Trophoblast cell (in vitro differentiated cells and primary cell): ENCODE measurements around the gene TBC1D30.

ENCODE experiments used
- DNase-seq, 2 donors: peaks; one replicate each; pipeline ENCODE4 v3.0.0-alpha.2; 2016
- H2AFZ ChIP-seq: 2 replicates; pipeline ENCODE4 v1.6.1; 2013; ENCODE audit warnings: low read length, moderate library complexity, mild to moderate bottlenecking; ENCODE audit not compliant: insufficient read depth, poor library complexity
- H2AK5ac ChIP-seq: 2 replicates; pipeline ENCODE4 v1.6.1; 2013; ENCODE audit warnings: mild to moderate bottlenecking, low read length
- H2BK120ac ChIP-seq: 2 replicates; pipeline ENCODE4 v1.6.1; 2013; ENCODE audit warnings: low read length, mild to moderate bottlenecking, moderate library complexity; ENCODE audit not compliant: insufficient read depth, poor library complexity
- H2BK12ac ChIP-seq: 2 replicates; pipeline ENCODE4 v1.6.1; 2013; ENCODE audit warnings: mild to moderate bottlenecking, low read length, moderate library complexity
- H2BK5ac ChIP-seq: 2 replicates; pipeline ENCODE4 v1.6.1; 2013; ENCODE audit warnings: low read length, low read depth, moderate library complexity, mild to moderate bottlenecking; ENCODE audit not compliant: poor library complexity
- H3K14ac ChIP-seq: 2 replicates; pipeline ENCODE4 v1.6.1; 2013; ENCODE audit warnings: mild to moderate bottlenecking, low read length
- H3K18ac ChIP-seq: 2 replicates; pipeline ENCODE4 v1.6.1; 2013; ENCODE audit warnings: mild to moderate bottlenecking, low read length
- H3K23ac ChIP-seq: 2 replicates; pipeline ENCODE4 v1.6.1; 2013; ENCODE audit warnings: low read length
- H3K27ac ChIP-seq: 2 replicates; pipeline ENCODE4 v1.5.1; 2013; ENCODE audit warnings: low read depth, mild to moderate bottlenecking, inconsistent platforms, low read length, moderate library complexity
- H3K27me3 ChIP-seq: 2 replicates; pipeline ENCODE4 v1.6.1; 2013; ENCODE audit warnings: inconsistent platforms, mild to moderate bottlenecking, low read length, moderate library complexity; ENCODE audit not compliant: insufficient read depth
- H3K36me3 ChIP-seq, 2 experiments: 1 replicate in 1 of 2; 2 replicates in 1 of 2; pipeline ENCODE4 v1.6.1; 2013; ENCODE audit warnings: low read length in 2 of 2, mild to moderate bottlenecking in 2 of 2, moderate library complexity in 1 of 2; ENCODE audit not compliant: insufficient read depth in 2 of 2, control insufficient read depth in 1 of 2
- H3K4ac ChIP-seq: 2 replicates; pipeline ENCODE4 v1.6.1; 2013; ENCODE audit warnings: low read depth, mild to moderate bottlenecking, low read length, moderate library complexity
- H3K4me1 ChIP-seq, 2 experiments: 1 replicate in 1 of 2; 2 replicates in 1 of 2; pipeline ENCODE4 v1.6.1; 2013; ENCODE audit warnings: low read length in 2 of 2, mild to moderate bottlenecking in 2 of 2, moderate library complexity in 1 of 2; ENCODE audit not compliant: insufficient read depth in 2 of 2, control insufficient read depth in 1 of 2
- H3K4me2 ChIP-seq: 2 replicates; pipeline ENCODE4 v1.6.1; 2013; ENCODE audit warnings: inconsistent platforms, mild to moderate bottlenecking, low read length, moderate library complexity
- H3K4me3 ChIP-seq: 2 replicates; pipeline ENCODE4 v1.5.1; 2013; ENCODE audit warnings: mild to moderate bottlenecking, low read depth, low read length, inconsistent platforms
- H3K79me1 ChIP-seq: one replicate; pipeline ENCODE4 v1.6.1; 2013; ENCODE audit warnings: low read length
- H3K79me2 ChIP-seq: 2 replicates; pipeline ENCODE4 v1.6.1; 2013; ENCODE audit warnings: low read length, mild to moderate bottlenecking; ENCODE audit not compliant: control insufficient read depth, insufficient read depth, poor library complexity
- H3K9ac ChIP-seq: 2 replicates; pipeline ENCODE4 v1.6.1; 2013; ENCODE audit warnings: mild to moderate bottlenecking, low read length
- H3K9me3 ChIP-seq: 2 replicates; pipeline ENCODE4 v1.6.1; 2013; ENCODE audit warnings: low read depth, mild to moderate bottlenecking, control low read depth, inconsistent platforms, low read length; ENCODE audit not compliant: insufficient read depth
- H4K12ac ChIP-seq: 2 replicates; pipeline ENCODE4 v1.6.1; 2013; ENCODE audit warnings: low read depth, mild to moderate bottlenecking, low read length, moderate library complexity
- H4K8ac ChIP-seq: 2 replicates; pipeline ENCODE4 v1.6.1; 2013; ENCODE audit warnings: low read depth, mild to moderate bottlenecking, low read length, moderate library complexity
- H4K91ac ChIP-seq: one replicate; pipeline ENCODE4 v1.6.1; 2013; ENCODE audit warnings: low read depth, mild to moderate bottlenecking, low read length, moderate library complexity
- WGBS: extraction: QIAGEN DNeasy Blood & Tissue Kit; methylation state at CpG from one replicate; pipeline ENCODE4 v1.1.7; 2013; ENCODE audit warnings: missing lambda C conversion rate; ENCODE audit not compliant: insufficient read length, insufficient coverage; ENCODE audit errors: extremely low coverage; 5-methylcytosine and 5-hydroxymethylcytosine counted together

The TBC1D30 gene

DNA sequence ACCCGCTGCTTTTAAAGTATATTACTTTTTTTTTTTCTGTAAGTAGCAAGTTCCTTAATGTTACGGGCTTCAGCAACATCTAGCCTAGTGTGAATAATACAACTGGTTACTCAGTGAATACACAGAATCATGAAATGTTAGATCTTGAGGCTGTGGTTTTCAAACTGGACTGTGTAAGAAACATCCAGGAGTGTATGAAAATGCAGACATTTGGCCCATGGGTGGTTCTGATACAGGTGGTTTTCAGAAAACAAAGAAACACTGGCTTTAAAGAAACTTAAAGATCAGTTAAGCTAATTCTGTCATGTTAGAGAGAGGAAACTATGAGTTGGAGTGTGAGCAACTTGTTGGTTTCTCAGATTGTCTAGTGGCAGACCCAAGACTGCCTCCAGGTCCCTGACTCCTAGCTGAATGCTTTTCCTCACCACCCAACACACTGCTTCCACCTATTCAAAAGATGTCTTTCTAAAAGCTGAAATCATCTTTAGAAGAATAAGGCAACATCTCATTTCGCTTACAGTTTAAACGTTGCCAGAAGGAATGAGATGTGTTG lies 36.1 kb downstream of the TBC1D30 start:
- Histone ChIP-seq H2BK12ac (no peak overlapping the region), H3K4me1 (no peaks in the 10 kb centered on the region), H3K14ac (no peak overlapping the region), H4K12ac (no peak overlapping the region), H3K9ac (no peak overlapping the region), H2BK5ac (no peak overlapping the region), H3K18ac (no peak overlapping the region), H3K79me2 (no peaks in the 10 kb centered on the region), H4K8ac (no peak overlapping the region), H2BK120ac (no peak overlapping the region), H2AFZ (no peak overlapping the region), H3K4ac (no peak overlapping the region), H2AK5ac (no peak overlapping the region), H3K23ac (no peak overlapping the region), H3K79me1 (no peaks in the 10 kb centered on the region), H3K27ac (no peak overlapping the region), H3K9me3 (no peaks in the 10 kb centered on the region), H4K91ac (no peak overlapping the region), H3K36me3 (no peaks in the 10 kb centered on the region), H3K4me3 (no peak overlapping the region), H3K27me3 (no peaks in the 10 kb centered on the region), H3K4me2 (no peak overlapping the region)
- no peak for DNase-seq
- whole genome bisulfite sequencing = no CpG with 5 or more reads among the region's 4 CpGs

GRCh38 chr12:64864319-64864718 lies 39.9 kb downstream of the TBC1D30 start:
- Histone ChIP-seq H3K18ac (no peak overlapping the region), H3K27ac (no peak overlapping the region), H2BK12ac (no peak overlapping the region), H3K4ac (no peak overlapping the region), H3K27me3 (no peaks in the 10 kb centered on the region), H3K9me3 (no peaks in the 10 kb centered on the region), H3K14ac (no peak overlapping the region), H3K4me2 (no peak overlapping the region), H4K91ac (no peak overlapping the region), H3K4me1 (no peaks in the 10 kb centered on the region), H2BK5ac (no peak overlapping the region), H2BK120ac (no peak overlapping the region), H3K79me1 (no peaks in the 10 kb centered on the region), H4K8ac (no peak overlapping the region), H3K36me3 (no peaks in the 10 kb centered on the region), H2AFZ (no peak overlapping the region), H4K12ac (no peak overlapping the region), H3K9ac (no peak overlapping the region), H3K79me2 (no peaks in the 10 kb centered on the region), H2AK5ac (no peak overlapping the region), H3K23ac (no peak overlapping the region), H3K4me3 (no peak overlapping the region)
- no peak for DNase-seq
- no CpG with 5 or more reads among the region's 5 CpGs for WGBS

GRCh38 chr12:64875186-64875585 lies 50.7 kb downstream of the TBC1D30 start:
- Histone ChIP-seq H3K9me3 (no peaks in the 10 kb centered on the region), H3K79me1 (no peaks in the 10 kb centered on the region), H2BK120ac (no peak overlapping the region), H2BK12ac (no peak overlapping the region), H3K4me2 (no peak overlapping the region), H3K27me3 (no peaks in the 10 kb centered on the region), H3K14ac (no peak overlapping the region), H4K12ac (no peak overlapping the region), H3K4me1 (no peaks in the 10 kb centered on the region), H2BK5ac (no peak overlapping the region), H2AK5ac (no peak overlapping the region), H3K18ac (no peak overlapping the region), H3K79me2 (no peaks in the 10 kb centered on the region), H4K8ac (no peak overlapping the region), H3K23ac (no peak overlapping the region), H3K36me3 (no peaks in the 10 kb centered on the region), H4K91ac (no peak overlapping the region), H3K9ac (no peak overlapping the region), H2AFZ (no peak overlapping the region), H3K4ac (no peak overlapping the region), H3K4me3 (no peak overlapping the region), H3K27ac (no peak overlapping the region)
- no CpG with 5 or more reads among the region's 17 CpGs for WGBS
- DNase-seq = no peak

DNA sequence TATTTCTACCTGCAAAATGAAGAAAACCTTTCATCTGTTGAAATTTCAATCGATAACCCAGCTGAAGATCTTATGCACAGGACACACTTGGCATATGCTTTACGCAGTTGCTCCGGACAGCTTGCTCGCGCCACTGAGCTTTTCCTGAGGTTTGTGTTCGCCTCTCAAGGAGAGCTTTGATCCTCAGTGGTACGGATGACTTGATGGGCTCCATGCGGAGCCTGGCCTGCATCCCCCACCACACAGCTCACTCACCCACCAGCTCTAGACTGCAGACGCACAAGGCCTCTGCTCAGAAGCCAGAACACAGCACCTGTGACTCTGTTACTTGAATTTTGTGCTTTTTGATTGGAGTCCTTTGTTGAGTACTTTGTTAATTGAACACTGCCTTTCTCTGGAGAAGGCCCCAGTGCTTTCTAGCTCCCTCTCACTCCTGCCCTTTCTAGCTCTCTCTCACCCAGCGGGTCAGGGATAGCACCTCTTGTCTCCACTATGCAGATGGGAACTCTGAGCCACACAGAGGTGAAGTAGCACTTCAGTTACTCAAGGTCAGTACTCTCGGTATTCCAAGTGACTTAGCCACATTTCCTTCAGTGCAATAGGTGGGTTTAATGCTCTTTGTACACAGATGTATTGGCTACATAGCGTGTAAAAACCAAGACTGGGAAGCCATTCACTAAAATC lies 52.1 kb downstream of the TBC1D30 start:
- Histone ChIP-seq H3K27ac (no peak overlapping the region), H3K79me2 (no peaks in the 10 kb centered on the region), H2BK12ac (no peak overlapping the region), H2BK120ac (no peak overlapping the region), H2AK5ac (no peak overlapping the region), H3K4me1 (no peaks in the 10 kb centered on the region), H3K4me2 (no peak overlapping the region), H3K9me3 (no peaks in the 10 kb centered on the region), H3K18ac (no peak overlapping the region), H3K79me1 (no peaks in the 10 kb centered on the region), H3K14ac (no peak overlapping the region), H2AFZ (no peak overlapping the region), H4K91ac (no peak overlapping the region), H3K4ac (no peak overlapping the region), H4K8ac (no peak overlapping the region), H3K23ac (no peak overlapping the region), H2BK5ac (no peak overlapping the region), H3K9ac (no peak overlapping the region), H3K36me3 (no peaks in the 10 kb centered on the region), H3K27me3 (no peaks in the 10 kb centered on the region), H3K4me3 (no peak overlapping the region), H4K12ac (no peak overlapping the region)
- no CpG with 5 or more reads among the region's 12 CpGs for WGBS
- DNase-seq = no peak
